C4-2B (cell line): ENCODE results near the gene GRIA1.

Source experiments
- ZFX ChIP-seq: fragments of 450-650 bp; IDR thresholded peaks from 2 replicates; pipeline ENCODE4 v1.6.1; 2017
- TF ChIP-seq, protein P1 (sequence below): fragments of 450-650 bp; conservative IDR thresholded peaks from 2 replicates; pipeline ENCODE4 v1.5.1; 2017; ENCODE audit warnings: mild to moderate bottlenecking

DNA sequence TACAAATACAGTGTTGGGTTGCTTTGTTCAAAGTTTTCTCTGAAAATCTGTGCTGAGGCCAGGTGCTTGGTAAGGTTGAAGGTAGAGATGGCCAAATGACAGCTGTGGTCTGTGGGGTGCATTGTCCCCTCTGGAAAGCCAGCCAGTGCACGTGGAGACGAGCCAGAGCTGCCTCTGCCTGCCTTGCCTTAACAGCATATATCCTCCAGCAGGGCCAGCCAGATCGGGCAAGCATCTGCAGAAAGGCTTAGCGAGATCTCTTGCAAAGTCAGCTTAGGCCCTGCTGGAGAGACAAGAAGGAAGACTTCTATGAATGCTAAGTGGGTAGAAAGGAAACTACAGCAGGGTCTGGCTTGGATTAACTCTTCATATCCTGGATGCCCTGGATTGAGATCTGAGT lies 49.5 kb downstream of the GRIA1 start:
- TF ChIP-seq, protein P1, sequence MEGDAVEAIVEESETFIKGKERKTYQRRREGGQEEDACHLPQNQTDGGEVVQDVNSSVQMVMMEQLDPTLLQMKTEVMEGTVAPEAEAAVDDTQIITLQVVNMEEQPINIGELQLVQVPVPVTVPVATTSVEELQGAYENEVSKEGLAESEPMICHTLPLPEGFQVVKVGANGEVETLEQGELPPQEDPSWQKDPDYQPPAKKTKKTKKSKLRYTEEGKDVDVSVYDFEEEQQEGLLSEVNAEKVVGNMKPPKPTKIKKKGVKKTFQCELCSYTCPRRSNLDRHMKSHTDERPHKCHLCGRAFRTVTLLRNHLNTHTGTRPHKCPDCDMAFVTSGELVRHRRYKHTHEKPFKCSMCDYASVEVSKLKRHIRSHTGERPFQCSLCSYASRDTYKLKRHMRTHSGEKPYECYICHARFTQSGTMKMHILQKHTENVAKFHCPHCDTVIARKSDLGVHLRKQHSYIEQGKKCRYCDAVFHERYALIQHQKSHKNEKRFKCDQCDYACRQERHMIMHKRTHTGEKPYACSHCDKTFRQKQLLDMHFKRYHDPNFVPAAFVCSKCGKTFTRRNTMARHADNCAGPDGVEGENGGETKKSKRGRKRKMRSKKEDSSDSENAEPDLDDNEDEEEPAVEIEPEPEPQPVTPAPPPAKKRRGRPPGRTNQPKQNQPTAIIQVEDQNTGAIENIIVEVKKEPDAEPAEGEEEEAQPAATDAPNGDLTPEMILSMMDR: no peak
- no peak for TF ChIP-seq ZFX
